Measurements from ENCODE around the gene FLT3.
"Not testable (repeated sequence)": the region's sequence is repeated elsewhere in the genome, so short reads cannot be mapped to it uniquely, and the experiment has no call there.

Gene FLT3

DNA sequence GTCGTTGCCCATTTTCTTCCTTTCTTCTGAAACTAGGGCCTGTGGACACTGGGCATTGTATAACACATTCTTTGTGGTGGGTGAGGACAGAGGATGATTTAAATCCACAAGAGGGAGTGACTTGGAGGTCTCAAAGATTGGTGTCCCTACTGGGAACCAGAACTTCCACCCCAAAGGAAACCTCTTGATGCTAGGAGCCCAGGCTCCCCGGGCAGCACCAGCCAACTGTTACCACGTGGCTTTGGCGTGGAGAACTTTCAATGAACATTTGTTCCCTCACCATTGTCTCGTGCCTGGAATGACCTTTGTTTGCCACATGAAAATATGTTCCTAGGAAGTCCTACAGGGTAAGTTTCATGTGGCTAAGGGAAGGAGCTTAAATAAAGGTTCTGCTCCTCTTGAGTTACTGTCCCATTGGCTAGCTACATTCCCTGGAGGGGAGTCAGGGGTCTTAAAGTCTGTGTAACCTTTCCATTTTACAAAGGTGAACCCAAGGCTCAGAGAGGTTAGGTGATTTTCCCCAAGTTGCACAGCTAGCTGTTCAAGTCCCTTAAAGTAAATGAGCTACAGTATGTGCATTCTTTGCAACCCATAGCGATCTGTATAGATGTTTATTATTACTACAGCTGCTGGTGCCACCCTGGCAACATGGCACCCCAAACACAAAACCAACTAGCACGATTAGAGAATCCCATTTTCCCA lies 126.3 kb downstream of the FLT3 start:
- FAIRE-seq: no peak

DNA sequence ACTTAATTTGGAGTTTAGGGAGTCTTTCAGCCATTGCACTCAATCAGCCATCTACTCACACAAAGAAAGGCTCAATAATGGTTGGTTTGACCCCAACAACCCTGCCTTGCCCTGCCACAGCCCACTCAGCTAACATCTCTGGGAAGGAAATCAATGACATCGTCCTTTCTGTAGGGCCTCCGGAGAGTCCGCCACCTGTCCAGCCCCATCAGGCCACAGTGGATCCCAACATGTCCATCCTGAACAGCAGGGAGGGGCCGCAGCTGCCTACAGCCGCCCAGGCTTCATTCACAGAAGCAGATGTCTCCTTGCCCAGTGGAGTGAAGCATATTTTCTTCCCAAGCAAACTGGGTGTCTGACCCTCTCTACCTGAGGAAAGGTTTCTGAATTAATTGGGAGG lies 127.1 kb downstream of the FLT3 start:
- DNase-seq (ENCODE audit: low spot score): no peak
- FAIRE-seq: no peak

More for the DNA sequence above, 126.3 kb downstream of the FLT3 start:
- DNase-seq (ENCODE audit: low spot score): no peak

DNA sequence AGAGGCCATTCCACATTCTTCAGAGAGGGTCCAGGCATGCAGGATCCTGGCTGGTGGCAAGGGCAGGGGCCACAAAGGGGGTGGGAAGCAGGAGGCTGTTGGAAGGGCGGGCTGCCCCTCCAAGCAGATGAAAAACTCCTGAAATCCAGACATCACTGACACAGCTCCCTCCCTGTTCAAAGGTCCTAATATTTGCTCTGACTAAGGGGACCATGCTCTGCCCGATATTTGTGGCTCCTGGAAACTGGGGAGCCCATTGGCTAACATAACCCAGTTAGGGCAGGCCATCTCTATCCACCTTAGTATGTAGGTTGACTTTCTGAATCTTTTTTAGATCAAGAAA lies 127.9 kb downstream of the FLT3 start:
- DNase-seq (ENCODE audit: low spot score) (no peak), FAIRE-seq (no peak)

DNA sequence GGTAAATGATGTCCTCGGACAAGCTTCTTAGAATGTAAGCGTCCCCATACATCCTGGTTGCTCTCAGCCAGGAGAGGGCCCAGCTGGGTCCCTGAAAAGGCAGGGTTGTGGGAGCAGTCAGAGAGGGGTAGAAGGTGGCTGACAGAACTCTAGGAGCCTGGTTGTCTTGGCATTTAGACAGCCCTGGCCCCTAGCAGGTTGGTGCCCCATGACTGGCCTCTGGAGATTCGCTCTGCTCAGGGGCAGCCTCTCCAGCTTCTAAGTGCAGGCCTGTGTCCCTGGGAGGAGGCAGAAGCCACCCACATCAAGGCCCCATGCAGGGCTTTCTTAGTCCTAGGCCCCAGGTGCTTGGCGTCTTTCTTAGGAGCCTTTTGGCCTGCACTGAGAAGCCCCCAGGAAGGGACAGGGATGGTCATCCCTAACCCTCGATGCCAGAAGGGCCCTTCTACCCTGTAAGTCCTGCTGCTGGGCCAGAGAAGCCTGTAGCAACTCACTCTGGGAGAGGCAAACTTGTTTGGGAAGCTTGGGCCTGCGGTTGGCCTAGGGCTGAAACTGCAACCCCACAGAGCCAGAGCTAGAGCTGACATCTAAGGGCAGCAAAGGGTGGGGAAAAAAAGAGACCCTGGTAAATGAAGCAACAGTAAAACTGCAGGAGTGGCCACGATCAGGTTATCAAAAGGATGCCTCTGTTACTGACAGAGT lies 128.4 kb downstream of the FLT3 start:
- DNase-seq (ENCODE audit: low spot score): no peak
- no peak for FAIRE-seq

DNA sequence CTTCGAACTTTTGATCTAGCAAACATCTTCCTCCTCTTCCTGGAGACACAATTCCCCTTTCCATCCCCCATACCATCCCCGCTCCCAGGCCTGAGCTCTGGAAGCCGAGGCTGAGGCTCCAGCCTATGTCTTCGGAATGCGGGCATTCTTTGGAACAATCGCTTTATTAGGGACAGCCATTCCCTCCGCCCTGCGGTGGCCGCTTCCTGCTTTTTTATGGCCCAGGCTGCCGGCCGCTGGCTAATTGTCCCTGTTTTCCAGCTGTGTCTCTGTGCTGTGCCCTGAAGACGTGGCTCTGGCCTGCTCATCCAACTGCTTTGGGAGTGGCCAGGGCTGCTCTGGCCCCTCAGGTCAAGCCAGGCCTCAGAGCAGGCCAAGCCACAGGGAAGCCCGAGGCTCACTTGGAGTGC lies 129.1 kb downstream of the FLT3 start:
- FAIRE-seq: no peak

DNA sequence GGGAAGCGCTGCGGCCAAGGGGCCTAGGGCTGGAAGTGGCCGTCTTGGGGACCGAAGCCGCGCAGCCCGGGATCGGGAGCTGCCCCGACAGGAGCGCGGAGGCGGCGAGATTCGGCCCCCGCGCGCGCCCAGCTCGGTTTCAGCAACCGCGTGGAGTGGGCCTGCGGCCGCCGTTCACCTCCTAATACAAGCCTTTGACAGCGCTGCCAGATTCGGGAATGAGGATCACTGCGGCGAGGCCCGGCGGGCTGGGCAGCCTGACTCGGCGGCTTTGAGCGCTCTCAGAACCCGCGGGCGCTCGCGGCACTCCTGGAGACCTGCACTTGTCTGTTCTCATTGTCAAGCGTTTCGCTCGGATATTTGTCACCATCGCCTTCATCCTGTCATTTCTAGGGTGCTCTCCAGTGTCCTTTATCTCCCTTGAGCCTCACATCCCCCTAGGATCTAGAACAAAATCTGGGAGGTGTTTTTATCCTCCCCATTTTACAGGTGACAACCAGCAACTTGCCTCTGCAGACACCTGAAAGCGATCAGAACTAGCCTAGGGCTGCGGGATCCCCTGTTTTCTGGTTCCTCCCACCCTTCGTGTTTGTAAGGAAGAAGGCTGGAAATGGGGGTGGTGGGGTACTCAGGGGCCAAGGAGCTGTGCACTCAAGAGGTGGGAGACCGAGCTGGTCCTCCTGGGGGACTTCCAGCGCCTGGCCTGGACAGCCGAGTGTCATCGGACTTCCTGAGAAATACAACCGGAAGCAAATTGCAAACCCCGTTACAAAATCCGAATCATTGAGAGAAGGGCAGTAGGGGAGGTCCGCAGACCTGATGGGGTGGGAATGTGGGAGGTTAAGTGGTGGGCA lies 129.8 kb downstream of the FLT3 start:
- DNase-seq (ENCODE audit: low spot score): no peak
- FAIRE-seq: no peak

More for the DNA sequence above, 129.1 kb downstream of the FLT3 start:
- no peak for DNase-seq (ENCODE audit: low spot score)

DNA sequence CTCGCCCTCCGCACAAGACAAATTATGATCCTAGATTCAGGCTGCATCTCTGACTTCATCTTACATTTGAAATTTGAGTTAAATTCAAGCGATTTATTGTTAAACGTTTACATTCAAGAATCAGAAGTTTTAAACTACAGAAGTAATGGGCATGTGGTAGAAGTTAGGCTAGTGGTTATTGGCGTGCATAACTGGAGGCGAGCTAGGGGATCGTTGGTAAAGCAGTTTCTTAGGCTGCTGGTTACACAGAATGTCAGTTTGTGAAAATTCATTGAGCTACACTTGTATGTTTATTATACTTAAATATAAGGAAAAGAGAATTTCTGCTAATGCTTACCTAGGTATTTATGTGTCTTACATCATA lies 130.5 kb downstream of the FLT3 start:
- FAIRE-seq: no peak
- no peak for DNase-seq (ENCODE audit: low spot score)

DNA sequence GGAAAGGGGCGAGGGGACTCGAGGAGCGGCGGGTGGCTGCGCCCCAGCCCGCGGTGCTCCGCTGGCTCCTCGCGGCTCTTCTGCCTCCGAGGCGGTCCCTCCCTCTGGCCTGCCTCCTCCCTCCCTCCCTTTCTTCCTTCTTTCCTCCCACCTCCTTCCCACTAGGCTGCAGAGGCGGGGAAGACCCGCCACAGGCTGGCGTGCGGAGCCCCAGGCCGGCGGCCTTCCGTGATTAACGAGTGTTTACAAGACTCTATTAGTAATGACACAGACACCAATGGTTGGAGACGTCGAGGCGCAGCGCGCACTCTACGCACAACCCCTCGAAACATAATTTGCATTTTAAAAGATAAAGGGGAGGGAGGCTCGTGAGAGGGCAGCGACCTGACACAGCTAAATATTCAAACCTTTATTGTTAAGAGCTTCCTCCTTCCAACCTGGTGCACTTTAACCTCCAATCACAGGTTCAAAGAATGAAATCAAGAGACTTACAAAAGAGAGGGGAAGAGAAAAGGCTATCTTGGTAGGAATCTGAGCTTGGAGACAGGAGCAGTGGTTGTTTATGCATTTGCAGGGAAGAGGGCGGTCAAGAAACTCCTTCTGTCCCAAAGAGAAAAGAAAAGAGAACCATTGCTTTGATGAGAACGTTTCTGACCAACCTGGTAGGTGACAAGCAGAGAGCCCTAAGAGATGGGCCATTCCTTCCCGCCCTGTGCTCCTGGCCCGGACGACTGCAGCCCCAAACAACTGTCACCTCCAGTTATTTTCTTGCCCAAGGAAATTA lies 131.1 kb downstream of the FLT3 start, which contains the start of gene CDX2:
Gene CDX2 (minus strand): TSS at position 234 of the 784 bp plus-strand sequence. CDS start 309 bp downstream, outside the sequence.
- no peak for FAIRE-seq

DNA sequence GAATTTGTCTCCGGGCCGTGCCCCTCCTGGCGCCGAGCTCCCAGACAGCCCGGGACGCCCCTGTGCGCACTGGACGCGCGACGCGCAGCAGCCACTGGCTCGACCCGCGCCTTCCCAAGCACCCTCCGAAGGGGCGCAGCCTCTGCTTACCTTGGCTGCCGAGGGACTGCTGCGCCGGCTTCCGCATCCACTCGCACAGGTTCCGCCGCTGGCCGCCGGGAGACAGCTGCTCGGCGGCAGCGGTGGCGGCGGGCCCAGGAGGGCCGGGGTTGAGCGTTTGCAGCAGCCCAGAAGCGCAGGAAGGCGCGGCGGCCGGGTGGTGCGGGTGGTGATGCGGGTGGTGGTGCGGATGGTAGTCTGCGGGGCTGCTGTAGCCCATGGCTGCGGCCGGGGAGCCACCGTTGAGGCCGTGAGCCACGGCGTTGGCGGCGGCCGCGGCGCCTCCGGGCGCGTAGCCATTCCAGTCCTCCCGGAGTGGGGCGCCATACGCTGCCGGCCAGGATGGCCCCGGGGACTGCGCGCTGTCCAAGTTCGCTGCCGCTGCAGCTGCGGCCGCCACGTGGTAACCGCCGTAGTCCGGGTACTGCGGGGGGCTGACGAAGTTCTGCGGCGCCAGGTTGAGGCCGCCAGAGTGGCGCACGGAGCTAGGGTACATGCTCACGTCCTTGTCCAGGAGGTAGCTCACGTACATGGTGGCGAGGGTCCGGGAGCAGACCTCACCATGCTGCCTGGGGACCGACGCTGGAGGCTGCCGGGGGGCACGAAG lies 131.9 kb downstream of the FLT3 start:
- FAIRE-seq (no peak), DNase-seq (ENCODE audit: low spot score) (peak; percentile 43)

More for the DNA sequence above, 131.1 kb downstream of the FLT3 start, which contains the start of gene CDX2:
- peak; percentile 43 for DNase-seq (ENCODE audit: low spot score)

DNA sequence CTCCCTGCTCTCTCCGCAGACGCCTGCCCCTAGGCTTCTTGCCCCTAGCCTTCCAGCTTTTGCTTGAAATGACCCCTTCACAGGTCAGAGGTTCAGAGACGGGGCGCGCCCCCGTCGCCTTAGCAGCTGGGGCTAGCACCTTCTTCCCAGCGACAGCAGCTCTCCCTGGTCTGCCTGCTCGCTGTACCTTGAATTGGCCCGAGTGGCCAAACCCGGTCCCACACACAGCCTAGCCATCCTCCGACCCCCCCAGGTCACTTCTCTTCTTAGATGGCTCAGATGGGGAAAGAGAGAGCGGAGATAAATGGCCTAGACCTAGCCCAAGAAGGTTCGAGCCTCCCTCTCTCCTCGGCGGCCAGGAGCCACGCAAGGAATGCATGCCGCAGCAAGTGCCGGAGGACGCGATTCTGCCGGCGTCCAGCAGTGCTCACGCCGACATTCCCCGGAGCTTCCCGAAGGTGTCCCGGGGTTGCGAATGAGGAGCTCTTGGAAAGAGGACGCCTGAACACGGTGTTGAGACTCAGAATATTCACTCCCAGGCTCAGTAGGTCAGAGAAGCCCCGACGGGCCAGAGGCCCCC lies 132.6 kb downstream of the FLT3 start:
- DNase-seq (ENCODE audit: low spot score) (no peak), FAIRE-seq (no peak)

DNA sequence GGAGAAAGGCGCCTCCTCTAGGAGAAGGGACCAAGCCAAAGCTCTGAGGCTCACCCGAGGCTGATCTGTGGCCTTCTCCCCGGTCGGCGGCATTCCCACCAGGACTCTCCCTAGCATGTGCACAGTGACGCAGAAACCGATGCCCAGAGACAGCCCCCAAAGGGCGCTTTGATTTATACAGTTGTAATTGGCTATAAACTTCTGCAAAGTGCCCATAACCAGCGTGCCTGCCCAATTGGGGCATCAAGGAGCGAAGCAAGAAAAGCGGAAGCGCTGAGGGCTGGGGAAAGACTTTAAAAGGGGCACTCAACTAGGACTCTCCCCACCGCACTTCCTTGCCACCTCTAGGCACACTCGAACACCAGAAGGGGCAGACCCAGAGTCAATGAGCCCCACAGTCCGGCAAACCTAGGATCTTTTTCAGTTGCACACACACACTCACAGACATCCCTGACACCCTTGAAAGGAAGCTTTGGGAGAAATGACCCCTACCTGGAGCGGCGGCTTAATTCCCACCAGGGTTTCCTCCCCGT lies 133.1 kb downstream of the FLT3 start:
- DNase-seq (ENCODE audit: low spot score) (no peak), FAIRE-seq (no peak)

DNA sequence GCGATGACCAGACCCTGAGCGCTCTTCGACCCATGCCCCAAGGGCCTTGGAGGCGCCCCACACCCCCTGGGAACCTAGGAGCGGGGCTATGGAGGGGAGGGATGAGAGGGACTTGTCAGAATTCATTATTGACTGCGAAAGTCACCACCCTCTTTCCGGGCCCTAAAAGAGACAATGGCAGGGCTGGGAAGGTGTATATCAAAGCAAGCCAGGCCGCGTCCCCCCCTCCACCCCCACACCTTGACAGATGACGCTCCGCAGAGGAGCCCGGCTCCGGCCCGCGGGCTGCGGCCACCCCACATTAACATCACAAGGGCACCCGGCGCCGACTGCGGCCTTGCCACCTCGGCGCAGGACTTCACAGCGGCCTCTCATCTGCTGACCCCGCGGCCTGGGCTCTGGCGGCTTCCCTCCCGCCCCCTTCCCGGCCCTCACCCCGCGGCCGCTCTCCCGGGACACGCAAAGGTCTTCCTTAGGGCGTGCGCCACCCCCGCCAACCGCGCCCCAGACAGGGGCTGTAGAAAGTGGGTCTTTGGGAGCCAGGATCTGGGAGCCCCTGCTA lies 133.7 kb downstream of the FLT3 start:
- FAIRE-seq (no peak), DNase-seq (ENCODE audit: low spot score) (no peak)

DNA sequence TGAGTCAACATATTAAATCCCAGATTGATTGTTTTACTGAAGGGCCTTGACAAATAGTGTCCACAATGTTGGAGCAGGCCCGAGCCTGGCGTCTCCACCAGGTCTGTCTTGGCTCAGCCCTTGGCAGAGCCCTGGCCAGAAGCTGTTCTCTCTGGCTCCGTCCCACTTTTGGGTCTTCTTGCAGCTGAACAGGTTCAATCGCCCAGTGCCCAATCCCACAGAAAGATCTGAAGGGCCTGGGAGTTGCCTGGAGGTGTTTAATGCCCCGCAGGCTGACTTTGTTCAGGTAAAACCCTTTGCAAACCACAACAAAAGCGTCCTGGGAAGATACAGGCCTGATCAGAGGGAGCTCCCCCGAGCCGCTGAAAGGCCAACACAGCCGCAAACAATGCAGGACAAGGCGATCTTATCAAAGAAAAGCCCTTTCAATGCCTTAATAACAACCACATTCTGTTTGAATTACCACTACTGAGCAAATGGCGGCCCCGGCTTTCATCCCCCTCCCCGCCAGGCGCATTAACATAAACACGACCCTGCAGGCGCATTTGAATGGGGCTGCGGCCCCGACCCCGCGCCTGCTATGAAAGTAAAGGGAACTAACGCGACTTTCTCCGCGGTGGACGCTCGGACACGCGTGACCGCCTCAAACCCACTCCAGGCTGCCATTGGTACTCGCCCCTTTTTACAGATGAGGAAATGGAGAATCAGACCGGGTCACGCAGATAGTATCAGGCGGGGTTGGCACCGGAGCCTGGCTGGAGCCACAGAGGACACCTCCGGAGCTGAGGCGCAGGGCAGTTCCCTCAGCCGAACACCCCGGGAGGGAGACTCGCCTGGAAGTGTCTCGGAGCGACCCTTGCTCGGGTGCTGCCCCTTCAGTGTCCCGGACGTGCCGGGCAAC lies 134.4 kb downstream of the FLT3 start:
- FAIRE-seq: no peak
- no peak for DNase-seq (ENCODE audit: low spot score)

DNA sequence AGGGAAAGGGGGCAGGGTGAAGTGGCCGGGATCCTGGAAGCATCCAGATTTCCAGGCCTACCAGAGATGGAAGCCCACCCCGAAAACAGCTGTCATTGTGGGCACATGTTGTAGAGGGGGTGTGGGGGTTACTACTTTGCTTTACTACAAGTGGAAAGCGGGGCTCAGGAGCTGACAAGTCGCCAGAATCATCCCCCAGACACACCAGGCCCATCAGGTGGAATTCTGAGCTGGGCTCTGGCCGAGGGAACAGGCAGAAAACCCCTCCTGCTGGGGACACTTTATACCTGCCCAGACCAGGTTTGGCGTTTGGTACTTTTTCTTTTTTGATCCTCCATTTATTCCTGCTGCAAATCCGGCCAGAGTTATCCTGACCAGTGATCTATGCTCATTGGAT lies 135.0 kb downstream of the FLT3 start:
- FAIRE-seq: no peak
- DNase-seq (ENCODE audit: low spot score): no peak

DNA sequence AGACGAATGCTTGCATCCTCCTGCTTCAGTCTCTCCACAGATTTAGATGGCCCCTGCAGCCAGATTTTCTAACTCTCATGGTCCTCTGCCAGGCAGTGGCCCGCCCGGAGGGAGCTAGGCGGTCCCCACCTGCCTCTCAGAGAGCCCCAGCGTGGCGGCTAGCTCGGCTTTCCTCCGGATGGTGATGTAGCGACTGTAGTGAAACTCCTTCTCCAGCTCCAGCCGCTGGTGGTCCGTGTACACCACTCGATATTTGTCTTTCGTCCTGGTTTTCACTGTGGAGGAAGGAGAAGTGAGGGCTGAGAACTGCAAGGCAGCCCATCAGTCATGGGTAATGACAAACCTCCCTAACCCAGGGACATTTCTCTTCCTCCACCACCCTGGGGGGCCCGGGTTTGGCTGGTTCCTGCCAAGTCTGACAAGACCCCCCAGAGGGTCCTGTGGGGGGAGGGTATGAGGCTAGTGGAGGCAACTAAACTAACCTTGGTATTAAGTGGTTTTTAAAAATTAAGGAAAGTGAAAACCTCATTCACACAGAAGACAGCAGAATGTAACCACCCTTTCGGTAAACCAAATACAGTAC lies 135.5 kb downstream of the FLT3 start:
- FAIRE-seq (no peak), DNase-seq (ENCODE audit: low spot score) (no peak)

DNA sequence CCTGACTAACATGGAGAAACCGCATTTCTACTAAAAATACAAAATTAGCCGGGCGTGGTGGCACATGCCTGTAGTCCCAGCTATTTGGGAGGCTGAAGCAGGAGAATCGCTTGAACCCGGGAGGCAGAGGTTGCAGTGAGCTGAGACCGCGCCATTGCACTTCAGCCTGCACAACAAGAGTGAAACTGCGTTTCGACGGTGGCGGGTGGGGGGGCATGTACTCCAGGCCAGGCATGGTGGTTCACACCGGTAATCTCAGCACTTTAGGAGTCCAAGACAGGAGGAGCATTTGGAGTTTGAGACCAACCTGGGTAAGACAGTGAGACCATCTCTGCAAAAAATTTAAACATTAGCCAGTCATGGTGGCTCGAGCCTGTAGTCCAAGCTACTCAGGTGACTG lies 136.2 kb downstream of the FLT3 start:
- DNase-seq (ENCODE audit: low spot score); FAIRE-seq: not testable (repeated sequence)

DNA sequence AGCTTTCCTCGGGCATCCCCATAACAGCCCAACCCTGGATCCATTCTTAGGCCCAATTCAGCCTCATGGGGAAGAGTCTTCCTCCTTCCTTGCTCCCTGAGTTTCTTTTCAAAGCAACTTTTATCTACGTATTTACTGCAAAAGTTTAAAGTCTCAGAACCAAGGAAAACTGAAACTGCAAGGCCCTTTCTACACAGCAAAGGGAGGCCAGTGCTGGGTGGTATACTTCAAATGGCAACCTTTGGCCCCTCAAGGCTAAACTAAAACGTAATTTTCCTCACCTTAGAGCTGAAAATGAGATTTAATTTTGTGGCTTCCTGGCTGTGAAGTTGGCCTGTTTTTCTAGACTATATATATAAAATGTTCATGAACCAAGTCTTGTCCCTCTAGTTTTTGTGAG lies 136.9 kb downstream of the FLT3 start:
- DNase-seq (ENCODE audit: low spot score) (no peak), FAIRE-seq (no peak)

DNA sequence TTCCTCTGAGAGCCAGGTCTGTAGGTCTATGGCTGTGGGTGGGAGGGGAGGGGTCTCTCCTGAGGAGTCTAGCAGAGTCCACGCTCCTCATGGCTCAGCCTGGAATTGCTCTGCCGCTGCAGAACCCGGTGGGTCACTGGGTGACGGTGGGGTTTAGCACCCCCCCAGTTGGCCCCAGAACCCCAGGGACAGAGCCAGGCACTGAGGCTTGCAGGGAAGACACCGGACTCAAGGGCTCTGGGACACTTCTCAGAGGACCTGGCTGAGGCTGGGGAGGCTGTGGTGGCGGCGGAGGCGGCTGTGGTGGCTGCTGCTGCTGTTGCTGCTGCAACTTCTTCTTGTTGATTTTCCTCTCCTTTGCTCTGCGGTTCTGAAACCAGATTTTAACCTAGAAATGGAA lies 137.4 kb downstream of the FLT3 start:
- no peak for DNase-seq (ENCODE audit: low spot score)
- no peak for FAIRE-seq
